Liver (tissue), 9 donors: ENCODE results near the gene TSPAN5. TPM values are rescaled to one million over a fixed set of nuclear protein-coding genes. Genes with fewer than 3 reads are reported as not detected.

ENCODE experiments used
- DNase-seq: peaks from one replicate; pipeline ENCODE4 v3.0.0-alpha.2; 2017; ENCODE audit warnings: low spot score
- H3K27ac ChIP-seq, 2 donors: one replicate each; pipeline ENCODE4 v1.7.0; 2013; ENCODE audit warnings: inconsistent platforms in 2 of 2, low read length in 2 of 2, control low read depth in 1 of 2, low read depth in 1 of 2, mild to moderate bottlenecking in 1 of 2
- H3K27me3 ChIP-seq, 4 donors: one replicate each; pipeline versions ENCODE4 v1.6.1 to v1.7.0; 2013; ENCODE audit warnings: low read length in 3 of 4, inconsistent platforms in 1 of 4, mild to moderate bottlenecking in 1 of 4, moderate library complexity in 1 of 4; ENCODE audit not compliant: control insufficient read depth in 4 of 4, insufficient read depth in 4 of 4
- H3K36me3 ChIP-seq, 4 donors: one replicate each; pipeline versions ENCODE4 v1.6.1 to v1.7.0; 2013; ENCODE audit warnings: low read length in 3 of 4, mild to moderate bottlenecking in 3 of 4, low read depth in 1 of 4, moderate library complexity in 1 of 4; ENCODE audit not compliant: control insufficient read depth in 4 of 4, insufficient read depth in 3 of 4
- H3K4me1 ChIP-seq, 4 donors: one replicate each; pipeline versions ENCODE4 v1.6.1 to v1.7.0; 2013; ENCODE audit warnings: low read length in 3 of 4, mild to moderate bottlenecking in 3 of 4, moderate library complexity in 1 of 4; ENCODE audit not compliant: control insufficient read depth in 4 of 4, insufficient read depth in 4 of 4
- H3K4me3 ChIP-seq, 3 donors: one replicate each; pipeline versions ENCODE4 v1.6.1 to v1.7.0; 2013; ENCODE audit warnings: low read length in 3 of 3, control low read depth in 1 of 3, low read depth in 1 of 3, mild to moderate bottlenecking in 1 of 3
- H3K9ac ChIP-seq, 2 donors: one replicate each; pipeline ENCODE4 v1.7.0; 2013; ENCODE audit warnings: low read length in 2 of 2, mild to moderate bottlenecking in 2 of 2, moderate library complexity in 2 of 2, control low read depth in 1 of 2, low read depth in 1 of 2
- H3K9me3 ChIP-seq, 4 donors: one replicate each; pipeline versions ENCODE4 v1.6.1 to v1.7.0; 2013; ENCODE audit warnings: low read length in 3 of 4; ENCODE audit not compliant: control insufficient read depth in 4 of 4
- EGR1 ChIP-seq, 2 donors: IDR thresholded peaks; 2 replicates each; pipeline ENCODE4 v1.6.1; 2016 to 2018; ENCODE audit warnings: antibody characterized with exemption in 2 of 2, low read depth in 2 of 2
- FOXA1 ChIP-seq: IDR thresholded peaks from 2 replicates; pipeline ENCODE4 v1.6.1; 2016; ENCODE audit warnings: antibody characterized with exemption
- FOXA2 ChIP-seq: IDR thresholded peaks from 2 replicates; pipeline ENCODE4 v1.6.1; 2016; ENCODE audit warnings: antibody characterized with exemption
- GABPA ChIP-seq, 2 donors: IDR thresholded peaks in 1 of 2; conservative IDR thresholded peaks in 1 of 2; 2 replicates each; pipeline ENCODE4 v1.6.1; 2016; ENCODE audit warnings: antibody characterized with exemption in 2 of 2, mild to moderate bottlenecking in 1 of 2, moderate library complexity in 1 of 2
- HNF4A ChIP-seq, 2 donors: conservative IDR thresholded peaks; 2 replicates each; pipeline ENCODE4 v1.6.1; 2016; ENCODE audit warnings: antibody characterized with exemption in 2 of 2, mild to moderate bottlenecking in 2 of 2
- HNF4G ChIP-seq: IDR thresholded peaks from 2 replicates; pipeline ENCODE4 v1.6.1; 2016; ENCODE audit warnings: antibody characterized with exemption
- JUND ChIP-seq, 2 donors: IDR thresholded peaks; 2 replicates each; pipeline ENCODE4 v1.6.1; 2016; ENCODE audit warnings: antibody characterized with exemption in 2 of 2
- NR2F2 ChIP-seq: IDR thresholded peaks from 2 replicates; pipeline ENCODE4 v1.6.1; 2016; ENCODE audit warnings: antibody characterized with exemption
- RAD21 ChIP-seq, 2 donors: IDR thresholded peaks; 2 replicates each; pipeline ENCODE4 v1.6.1; 2016; ENCODE audit warnings: antibody characterized with exemption in 2 of 2, mild to moderate bottlenecking in 2 of 2
- RXRA ChIP-seq, 2 donors: IDR thresholded peaks; 2 replicates each; pipeline ENCODE4 v1.6.1; 2017 to 2018; ENCODE audit warnings: antibody characterized with exemption in 2 of 2, mild to moderate bottlenecking in 1 of 2
- SP1 ChIP-seq: IDR thresholded peaks from 2 replicates; pipeline ENCODE4 v1.6.1; 2018; ENCODE audit warnings: antibody characterized with exemption, mild to moderate bottlenecking
- TAF1 ChIP-seq: conservative IDR thresholded peaks from 2 replicates; pipeline ENCODE4 v1.6.1; 2016; ENCODE audit warnings: antibody characterized with exemption, mild to moderate bottlenecking
- YY1 ChIP-seq: IDR thresholded peaks from 2 replicates; pipeline ENCODE4 v1.6.1; 2016; ENCODE audit warnings: antibody characterized with exemption, mild to moderate bottlenecking
- WGBS: extraction: QIAGEN DNeasy Blood & Tissue Kit; methylation state at CpG from one replicate; pipeline ENCODE4 v1.1.7; 2013; 5-methylcytosine and 5-hydroxymethylcytosine counted together
- polyA plus RNA-seq, 2 donors: library from polyadenylated mRNA; stranded (reverse) in 1 of 2; unstranded in 1 of 2; fragments of 200-250 nt in 1 of 2; fragments of >200 nt in 1 of 2; fragmentation: Nextera tagmentation in 1 of 2; extraction: Ambion mirVana in 1 of 2; gene quantifications; one replicate each; pipeline versions ENCODE4 v1.2.1 to v1.2.3, GENCODE V29; 2013 to 2015
- total RNA-seq, 2 donors: library from RNA; depleted of rRNA; stranded (reverse); fragments of >200 nt; gene quantifications; one replicate each; pipeline ENCODE4 v1.2.3, GENCODE V29; 2014
- TF ChIP-seq, protein P1 (sequence below): IDR thresholded peaks from 2 replicates; pipeline ENCODE4 v1.6.1; 2016; ENCODE audit warnings: antibody characterized with exemption, mild to moderate bottlenecking
- TF ChIP-seq, protein P2 (sequence below): fragments of 150-350 bp; IDR thresholded peaks from 2 replicates; pipeline ENCODE4 v1.5.1; 2017; ENCODE audit warnings: improper control_type of control experiment, low read depth, low read length; ENCODE audit not compliant: missing input control
- TF ChIP-seq, protein P3 (sequence below): IDR thresholded peaks from 2 replicates; pipeline ENCODE4 v1.6.1; 2016; ENCODE audit warnings: antibody characterized with exemption
- TF ChIP-seq, protein P4 (sequence below): IDR thresholded peaks from 2 replicates; pipeline ENCODE4 v1.6.1; 2016; ENCODE audit warnings: antibody characterized with exemption
- TF ChIP-seq, protein P5 (sequence below): IDR thresholded peaks from 2 replicates; pipeline ENCODE4 v1.6.1; 2016; ENCODE audit warnings: antibody characterized with exemption
- donor health status: healthy.
- donor health status: healthy.
- donor health status: healthy.
- donor health status: healthy.
- donor health status: healthy.

The TSPAN5 gene
- total and polyA plus RNA-seq, 4 donors = 0.36 to 54.0 (median 0.63) TPM

DNA sequence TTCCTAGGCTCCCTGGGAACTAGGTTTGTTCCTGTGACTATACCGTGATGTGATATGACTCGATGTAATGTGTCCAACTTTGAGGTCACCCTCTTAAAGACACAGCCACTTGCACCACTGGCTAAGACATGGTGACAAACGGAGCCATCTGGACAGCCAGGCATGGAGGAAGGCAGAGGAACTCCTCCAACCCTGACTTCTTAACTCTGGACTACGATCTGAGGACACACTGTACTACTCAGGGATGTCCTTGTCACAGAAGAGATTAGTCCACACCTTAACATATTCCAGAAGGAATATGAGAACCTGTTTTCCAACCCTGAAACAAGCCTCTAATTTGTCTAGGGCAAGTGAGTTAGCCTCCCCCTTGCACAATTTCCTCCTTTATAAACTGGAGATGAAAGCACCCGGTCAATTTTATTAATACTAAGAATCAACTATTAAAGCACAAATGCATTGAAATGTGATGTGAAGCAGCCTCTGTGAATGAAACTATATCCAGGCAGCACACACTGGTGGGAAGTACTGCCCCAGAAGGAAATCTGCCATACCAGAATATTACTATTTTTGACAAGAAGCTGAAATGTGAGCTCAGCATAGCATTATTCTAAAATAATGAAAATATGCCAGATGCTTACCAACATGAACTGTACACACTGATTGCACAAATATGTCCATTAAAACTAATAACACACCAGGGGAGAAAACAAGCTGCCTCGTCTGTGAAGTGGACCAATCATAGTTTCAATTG is 47.3 kb downstream of the TSPAN5 start:
- Histone ChIP-seq H3K4me1 (no peaks in the 10 kb centered on the region), H3K4me3 (no peak overlapping the region), H3K36me3 (no peaks in the 10 kb centered on the region), H3K9ac (no peak overlapping the region), H3K27ac (no peak overlapping the region), H3K9me3 (no peaks in the 10 kb centered on the region), H3K27me3 (no peaks in the 10 kb centered on the region)
- TF ChIP-seq JUND (IDR thresholded peaks at IDR 0.05) (no peak), RXRA (IDR thresholded peaks at IDR 0.05) (no peak), EGR1 (IDR thresholded peaks at IDR 0.05; ENCODE audit: low read depth in 2 of 2) (no peak), HNF4A (conservative IDR thresholded peaks at IDR 0.05) (no peak), SP1 (no peak), YY1 (no peak), TAF1 (no peak), FOXA1 (no peak), HNF4G (no peak), NR2F2 (no peak), FOXA2 (no peak), RAD21 (IDR thresholded peaks at IDR 0.05) (no peak), GABPA (IDR thresholded peaks at IDR 0.05 in 1 of 2, conservative IDR thresholded peaks at IDR 0.05 in 1 of 2) (no peak)
- TF ChIP-seq, protein P1, sequence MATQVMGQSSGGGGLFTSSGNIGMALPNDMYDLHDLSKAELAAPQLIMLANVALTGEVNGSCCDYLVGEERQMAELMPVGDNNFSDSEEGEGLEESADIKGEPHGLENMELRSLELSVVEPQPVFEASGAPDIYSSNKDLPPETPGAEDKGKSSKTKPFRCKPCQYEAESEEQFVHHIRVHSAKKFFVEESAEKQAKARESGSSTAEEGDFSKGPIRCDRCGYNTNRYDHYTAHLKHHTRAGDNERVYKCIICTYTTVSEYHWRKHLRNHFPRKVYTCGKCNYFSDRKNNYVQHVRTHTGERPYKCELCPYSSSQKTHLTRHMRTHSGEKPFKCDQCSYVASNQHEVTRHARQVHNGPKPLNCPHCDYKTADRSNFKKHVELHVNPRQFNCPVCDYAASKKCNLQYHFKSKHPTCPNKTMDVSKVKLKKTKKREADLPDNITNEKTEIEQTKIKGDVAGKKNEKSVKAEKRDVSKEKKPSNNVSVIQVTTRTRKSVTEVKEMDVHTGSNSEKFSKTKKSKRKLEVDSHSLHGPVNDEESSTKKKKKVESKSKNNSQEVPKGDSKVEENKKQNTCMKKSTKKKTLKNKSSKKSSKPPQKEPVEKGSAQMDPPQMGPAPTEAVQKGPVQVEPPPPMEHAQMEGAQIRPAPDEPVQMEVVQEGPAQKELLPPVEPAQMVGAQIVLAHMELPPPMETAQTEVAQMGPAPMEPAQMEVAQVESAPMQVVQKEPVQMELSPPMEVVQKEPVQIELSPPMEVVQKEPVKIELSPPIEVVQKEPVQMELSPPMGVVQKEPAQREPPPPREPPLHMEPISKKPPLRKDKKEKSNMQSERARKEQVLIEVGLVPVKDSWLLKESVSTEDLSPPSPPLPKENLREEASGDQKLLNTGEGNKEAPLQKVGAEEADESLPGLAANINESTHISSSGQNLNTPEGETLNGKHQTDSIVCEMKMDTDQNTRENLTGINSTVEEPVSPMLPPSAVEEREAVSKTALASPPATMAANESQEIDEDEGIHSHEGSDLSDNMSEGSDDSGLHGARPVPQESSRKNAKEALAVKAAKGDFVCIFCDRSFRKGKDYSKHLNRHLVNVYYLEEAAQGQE = no peak
- TF ChIP-seq, protein P2, sequence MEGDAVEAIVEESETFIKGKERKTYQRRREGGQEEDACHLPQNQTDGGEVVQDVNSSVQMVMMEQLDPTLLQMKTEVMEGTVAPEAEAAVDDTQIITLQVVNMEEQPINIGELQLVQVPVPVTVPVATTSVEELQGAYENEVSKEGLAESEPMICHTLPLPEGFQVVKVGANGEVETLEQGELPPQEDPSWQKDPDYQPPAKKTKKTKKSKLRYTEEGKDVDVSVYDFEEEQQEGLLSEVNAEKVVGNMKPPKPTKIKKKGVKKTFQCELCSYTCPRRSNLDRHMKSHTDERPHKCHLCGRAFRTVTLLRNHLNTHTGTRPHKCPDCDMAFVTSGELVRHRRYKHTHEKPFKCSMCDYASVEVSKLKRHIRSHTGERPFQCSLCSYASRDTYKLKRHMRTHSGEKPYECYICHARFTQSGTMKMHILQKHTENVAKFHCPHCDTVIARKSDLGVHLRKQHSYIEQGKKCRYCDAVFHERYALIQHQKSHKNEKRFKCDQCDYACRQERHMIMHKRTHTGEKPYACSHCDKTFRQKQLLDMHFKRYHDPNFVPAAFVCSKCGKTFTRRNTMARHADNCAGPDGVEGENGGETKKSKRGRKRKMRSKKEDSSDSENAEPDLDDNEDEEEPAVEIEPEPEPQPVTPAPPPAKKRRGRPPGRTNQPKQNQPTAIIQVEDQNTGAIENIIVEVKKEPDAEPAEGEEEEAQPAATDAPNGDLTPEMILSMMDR = no peak
- TF ChIP-seq, protein P3, sequence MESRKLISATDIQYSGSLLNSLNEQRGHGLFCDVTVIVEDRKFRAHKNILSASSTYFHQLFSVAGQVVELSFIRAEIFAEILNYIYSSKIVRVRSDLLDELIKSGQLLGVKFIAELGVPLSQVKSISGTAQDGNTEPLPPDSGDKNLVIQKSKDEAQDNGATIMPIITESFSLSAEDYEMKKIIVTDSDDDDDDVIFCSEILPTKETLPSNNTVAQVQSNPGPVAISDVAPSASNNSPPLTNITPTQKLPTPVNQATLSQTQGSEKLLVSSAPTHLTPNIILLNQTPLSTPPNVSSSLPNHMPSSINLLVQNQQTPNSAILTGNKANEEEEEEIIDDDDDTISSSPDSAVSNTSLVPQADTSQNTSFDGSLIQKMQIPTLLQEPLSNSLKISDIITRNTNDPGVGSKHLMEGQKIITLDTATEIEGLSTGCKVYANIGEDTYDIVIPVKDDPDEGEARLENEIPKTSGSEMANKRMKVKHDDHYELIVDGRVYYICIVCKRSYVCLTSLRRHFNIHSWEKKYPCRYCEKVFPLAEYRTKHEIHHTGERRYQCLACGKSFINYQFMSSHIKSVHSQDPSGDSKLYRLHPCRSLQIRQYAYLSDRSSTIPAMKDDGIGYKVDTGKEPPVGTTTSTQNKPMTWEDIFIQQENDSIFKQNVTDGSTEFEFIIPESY = no peak
- TF ChIP-seq, protein P4, sequence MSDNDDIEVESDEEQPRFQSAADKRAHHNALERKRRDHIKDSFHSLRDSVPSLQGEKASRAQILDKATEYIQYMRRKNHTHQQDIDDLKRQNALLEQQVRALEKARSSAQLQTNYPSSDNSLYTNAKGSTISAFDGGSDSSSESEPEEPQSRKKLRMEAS = no peak
- TF ChIP-seq, protein P5, sequence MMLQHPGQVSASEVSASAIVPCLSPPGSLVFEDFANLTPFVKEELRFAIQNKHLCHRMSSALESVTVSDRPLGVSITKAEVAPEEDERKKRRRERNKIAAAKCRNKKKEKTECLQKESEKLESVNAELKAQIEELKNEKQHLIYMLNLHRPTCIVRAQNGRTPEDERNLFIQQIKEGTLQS = no peak
- 79% methylated on average over 6 of the region's 6 CpGs for WGBS
- DNase-seq = no peak
